Epithelial cell of prostate (primary cell): ENCODE results near the gene KCNK3.
"Not testable (repeated sequence)": the region's sequence is repeated elsewhere in the genome, so short reads cannot be mapped to it uniquely, and the experiment has no call there.

Source experiments
- DNase-seq: peaks from one replicate; pipeline ENCODE4 v3.0.0-alpha.2; 2011; ENCODE audit warnings: low read depth, low spot score
- H3K27ac ChIP-seq: fragments of 450-650 bp; 2 replicates; pipeline ENCODE4 v1.5.1; 2017; ENCODE audit warnings: mild to moderate bottlenecking

Gene KCNK3

DNA sequence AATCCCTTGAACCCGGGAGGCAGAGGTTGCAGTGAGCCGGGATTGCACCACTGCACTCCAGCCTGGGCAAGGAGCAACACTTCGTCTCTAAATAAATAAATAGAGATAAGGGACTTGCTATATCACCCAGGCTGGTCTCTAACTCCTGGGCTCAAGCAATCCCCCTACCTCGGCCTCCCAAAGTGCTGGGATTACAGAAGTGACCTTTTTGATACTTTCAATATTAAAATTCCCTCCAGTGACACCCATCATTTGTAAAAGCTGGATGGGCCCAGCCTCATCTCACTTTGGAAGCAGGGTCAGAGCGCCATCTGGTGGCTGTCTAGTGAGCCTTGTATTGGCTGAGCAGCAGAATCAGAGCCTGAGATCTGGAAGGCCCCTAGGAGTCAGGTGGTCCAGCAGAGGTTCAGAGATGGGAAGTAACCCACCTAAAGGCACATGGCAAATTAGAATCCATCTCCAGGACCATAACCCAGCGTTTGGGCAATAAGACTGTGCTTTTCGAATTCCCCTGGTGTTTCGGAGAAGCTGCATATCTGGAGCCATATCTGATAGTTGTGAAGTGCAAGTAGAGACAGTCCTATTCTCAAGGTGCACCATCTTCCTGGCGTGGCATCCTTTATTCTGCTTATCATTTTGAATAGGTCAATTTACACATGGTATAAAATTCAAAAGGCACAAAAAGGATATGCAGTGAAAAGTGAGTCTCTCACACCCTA is 53.2 kb downstream of the KCNK3 start:
- no peak overlapping the region for H3K27ac ChIP-seq

DNA sequence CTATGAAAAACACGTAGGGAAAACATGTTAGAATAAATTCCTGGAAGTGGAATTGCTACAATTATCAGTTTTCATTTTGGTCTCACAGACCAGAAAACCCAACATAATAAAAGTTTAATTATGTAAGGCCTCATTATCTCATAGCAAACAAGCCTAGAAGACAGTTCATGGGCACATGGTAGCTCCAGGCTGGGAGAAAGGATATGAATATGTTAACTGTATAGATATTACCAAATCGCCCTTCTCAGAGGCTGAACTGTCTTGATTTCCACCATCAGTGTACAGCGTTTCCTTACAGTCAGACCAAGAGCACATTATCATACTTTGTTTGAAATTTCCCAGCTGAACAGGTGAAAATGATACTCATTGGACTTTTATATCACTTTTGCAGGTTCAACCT is 54.4 kb downstream of the KCNK3 start:
- no peak overlapping the region for H3K27ac ChIP-seq
- no peak for DNase-seq

More for the DNA sequence above, 53.2 kb downstream of the KCNK3 start:
- no peak for DNase-seq

DNA sequence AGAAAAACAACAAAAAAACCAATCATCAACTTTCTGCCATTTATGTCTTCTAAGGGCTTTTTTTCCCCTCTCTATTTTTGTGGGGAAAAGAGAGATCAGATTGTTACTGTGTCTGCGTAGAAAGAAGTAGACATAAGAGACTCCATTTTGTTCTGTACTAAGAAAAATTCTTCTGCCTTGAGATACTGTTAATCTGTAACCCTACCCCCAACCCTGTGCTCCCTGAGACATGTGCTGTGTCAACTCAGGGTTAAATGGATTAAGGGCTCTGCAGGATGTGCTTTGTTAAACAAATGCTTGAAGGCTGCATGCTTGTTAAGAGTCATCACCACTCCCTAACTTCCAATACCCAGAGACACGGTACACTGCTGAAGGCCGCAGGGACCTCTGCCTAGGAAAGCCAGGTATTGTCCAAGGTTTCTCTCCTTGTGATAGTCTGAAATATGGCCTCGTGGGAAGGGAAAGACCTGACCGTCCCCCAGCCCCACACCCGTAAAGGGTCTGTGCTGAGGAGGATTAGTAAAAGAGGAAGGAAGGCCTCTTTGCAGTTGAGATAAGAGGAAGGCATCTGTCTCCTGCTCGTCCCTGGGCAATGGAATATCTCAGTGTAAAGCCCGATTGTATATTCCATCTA is 57.4 kb downstream of the KCNK3 start:
- DNase-seq = not testable (repeated sequence)
- H3K27ac ChIP-seq = peak overlapping the region; percentile 59

DNA sequence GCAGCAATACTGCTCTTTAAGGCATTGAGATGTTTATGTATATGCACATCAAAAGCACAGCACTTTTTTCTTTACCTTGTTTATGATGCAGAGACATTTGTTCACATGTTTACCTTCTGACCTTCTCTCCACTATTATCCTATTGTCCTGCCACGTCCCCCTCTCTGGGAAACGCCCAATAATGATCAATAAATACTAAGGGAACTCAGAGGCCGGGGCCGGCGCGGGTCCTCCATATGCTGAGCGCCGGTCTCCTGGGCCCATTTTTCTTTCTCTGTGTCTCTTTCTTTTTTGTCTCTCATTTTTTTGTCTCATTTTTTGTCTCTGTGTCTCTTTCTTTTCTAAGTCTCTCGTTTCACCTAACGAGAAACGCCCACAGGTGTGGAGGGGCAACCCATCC is 57.9 kb downstream of the KCNK3 start:
- peak overlapping the region; percentile 59 for H3K27ac ChIP-seq
- DNase-seq = not testable (repeated sequence)

DNA sequence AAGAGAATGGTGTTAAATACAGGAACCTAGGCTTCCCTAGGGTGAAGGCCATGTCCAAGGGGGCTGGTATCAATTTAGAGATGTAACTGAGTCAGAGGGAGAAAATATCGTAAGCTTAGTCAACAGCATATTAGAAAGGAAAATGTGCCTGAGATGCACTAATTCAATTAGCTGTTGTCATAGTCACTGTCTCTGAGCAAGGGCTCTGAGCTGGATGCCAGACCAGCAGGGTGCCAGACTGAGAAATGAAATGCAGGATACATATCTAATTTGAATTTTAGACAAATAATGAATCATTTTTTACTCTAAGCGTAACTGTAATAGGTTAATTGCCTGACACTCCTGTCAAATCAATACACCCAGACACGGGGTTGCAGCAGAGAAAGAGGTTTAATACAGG is 60.1 kb downstream of the KCNK3 start:
- H3K27ac ChIP-seq = no peak overlapping the region
- DNase-seq = no peak

DNA sequence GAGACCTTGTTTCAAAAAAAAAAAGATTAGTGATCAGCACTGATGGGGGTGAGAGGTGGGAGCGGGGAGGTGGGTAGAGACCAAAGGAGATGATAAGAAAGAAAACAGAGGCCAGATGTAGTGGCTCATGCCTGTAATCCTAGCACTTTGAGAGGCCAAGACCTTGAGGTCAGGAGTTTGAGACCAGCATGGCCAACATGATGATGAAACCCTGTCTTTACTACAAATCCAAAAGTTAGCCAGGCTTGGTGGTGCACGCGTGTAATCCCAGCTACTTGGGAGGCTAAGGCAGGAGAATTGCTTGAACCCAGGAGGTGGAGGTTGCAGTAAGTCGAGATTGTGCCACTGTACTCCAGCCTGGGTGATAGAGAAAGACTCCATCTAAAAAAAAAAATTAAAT is 62.0 kb downstream of the KCNK3 start:
- peak overlapping the region; percentile 20 for H3K27ac ChIP-seq
- DNase-seq = no peak

DNA sequence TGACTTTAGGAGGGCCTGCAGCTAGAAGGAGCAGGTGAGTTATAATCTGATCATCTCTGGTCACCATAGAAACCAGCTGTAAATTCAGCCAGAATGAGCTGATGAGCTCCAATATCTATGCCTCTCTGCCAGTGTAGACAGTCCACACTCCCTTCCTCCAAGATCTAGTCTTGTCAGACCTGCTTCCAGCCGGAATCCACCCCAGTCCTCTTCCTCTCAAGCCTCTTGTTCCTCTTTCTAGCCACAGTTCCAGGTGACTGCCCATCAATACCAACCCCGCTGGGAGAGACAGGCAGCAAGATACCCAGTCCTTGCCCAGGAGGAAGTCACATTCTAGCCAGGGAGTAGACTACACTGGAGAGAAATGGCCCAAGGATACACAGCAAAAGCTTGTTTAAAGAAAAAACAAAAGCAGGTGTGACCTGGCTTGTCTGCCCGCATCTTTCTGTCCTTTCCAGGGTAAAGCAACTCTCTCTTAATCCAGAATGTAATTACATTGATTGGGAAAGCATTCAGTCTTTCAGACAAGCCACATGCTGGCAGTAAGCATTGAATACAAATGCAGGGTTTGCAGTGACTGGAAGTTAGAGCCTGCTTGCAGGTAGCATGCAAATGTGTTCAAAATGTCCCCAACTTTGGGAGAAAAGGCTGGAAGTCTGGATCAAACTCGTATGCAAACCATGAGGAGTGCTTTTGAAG is 62.6 kb downstream of the KCNK3 start:
- DNase-seq = no peak
- peak overlapping the region; percentile 20 for H3K27ac ChIP-seq

DNA sequence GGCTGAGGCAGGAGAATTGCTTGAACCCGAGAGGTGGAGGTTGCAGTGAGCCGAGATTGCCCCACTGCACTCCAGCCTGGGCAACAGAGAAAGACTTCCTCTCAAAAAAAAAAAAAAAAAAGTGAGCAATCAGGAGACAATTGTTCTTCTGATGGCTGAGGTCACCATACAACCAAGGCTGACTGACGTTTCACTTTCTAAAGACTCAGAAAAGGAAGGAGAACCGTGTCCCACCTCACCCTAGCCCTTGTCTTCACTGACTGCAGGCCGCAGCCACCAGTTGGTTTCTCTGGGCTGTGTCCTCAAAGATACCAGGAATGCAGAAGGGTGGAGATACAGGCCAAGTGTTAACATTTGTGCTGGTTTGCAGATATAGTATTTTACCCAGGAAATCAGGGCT is 63.8 kb downstream of the KCNK3 start:
- peak overlapping the region; percentile 100 for H3K27ac ChIP-seq
- DNase-seq = no peak

DNA sequence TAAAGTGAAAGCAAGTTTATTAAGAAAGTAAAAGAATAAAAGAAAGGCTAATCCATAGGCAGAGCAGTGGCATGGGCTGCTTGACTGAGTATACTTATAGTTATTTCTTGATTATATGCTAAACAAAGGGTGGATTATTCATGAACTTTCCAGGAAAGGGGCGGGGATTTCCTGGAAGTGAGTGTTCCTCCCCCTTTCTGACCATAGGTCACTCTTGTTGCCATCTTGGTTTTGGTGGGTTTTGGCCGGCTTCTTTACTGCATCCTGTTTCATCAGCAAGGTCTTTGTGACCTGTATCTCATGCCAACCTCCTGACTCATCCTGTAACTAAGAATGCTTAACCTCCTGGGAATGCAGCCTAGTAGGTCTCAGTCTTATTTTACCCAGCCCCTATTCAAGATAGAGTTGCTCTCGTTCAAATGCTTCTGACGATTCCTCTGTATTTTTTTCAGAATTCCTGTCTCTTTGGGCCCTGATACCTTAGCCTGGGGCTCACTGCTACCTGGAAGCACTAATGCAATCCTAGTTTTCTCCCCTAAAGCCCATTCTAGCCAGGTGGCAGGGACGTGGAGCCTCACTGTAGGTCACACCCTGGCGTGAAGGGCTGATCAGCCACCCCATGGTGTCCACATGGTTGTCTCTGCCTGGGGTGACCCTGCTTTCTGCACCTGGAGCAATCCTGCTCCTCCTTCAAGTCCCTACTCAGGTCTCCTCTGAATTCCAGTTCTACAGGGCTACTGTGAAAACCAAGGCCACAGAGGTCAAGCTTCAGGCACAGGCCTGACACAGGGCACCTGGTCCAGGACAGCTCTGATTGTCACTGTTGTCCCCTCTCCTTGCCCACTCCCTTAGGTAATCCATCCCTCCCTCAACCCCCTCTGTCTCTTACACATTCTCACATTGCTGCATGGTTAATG is 65.6 kb downstream of the KCNK3 start:
- DNase-seq = peak; percentile 92
- H3K27ac ChIP-seq = peak overlapping the region; percentile 100

DNA sequence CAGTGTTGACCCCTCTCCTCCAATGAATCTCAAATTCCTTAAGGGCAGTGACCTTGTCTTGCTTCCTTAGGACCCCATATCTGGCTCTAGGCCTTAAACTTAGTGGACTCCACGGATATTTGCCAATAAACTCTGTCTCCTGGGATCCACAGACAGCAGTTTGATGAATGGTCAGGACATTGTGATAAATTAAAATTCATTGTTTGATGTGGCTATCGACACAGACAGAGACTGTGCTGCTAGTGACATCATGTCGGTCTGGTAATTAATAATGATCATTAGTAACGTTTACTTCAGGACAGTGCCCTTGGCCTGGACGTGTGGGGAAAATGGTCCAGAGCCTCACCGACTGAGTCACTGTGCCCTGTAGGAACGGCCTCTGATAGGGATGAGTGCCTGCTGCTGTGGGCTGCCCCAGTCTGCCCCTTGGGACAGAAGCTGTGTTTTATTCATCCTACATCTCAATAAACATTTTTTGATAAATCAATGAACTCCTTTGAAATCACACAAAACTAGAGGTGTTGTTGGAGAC is 66.3 kb downstream of the KCNK3 start:
- DNase-seq = no peak
- H3K27ac ChIP-seq = peak overlapping the region; percentile 100

DNA sequence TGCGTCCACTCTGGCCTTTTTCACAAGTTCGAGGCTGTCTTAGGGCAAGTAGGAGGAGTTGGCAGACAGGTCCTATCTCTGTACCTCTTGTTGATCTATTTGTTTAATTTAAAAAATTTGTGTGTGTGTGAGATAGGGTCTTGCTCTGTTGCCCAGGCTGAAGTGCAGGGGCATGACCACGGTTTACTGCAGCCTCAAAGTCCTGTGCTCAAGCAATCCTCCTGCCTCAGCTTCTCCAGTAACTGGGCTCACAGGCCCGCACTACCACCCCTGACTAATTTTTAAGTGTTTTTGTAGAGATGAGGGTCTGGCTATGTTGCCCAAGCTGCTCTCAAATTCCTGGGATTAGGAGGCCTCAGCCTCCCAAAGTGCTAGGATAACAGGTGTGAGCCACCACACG is 67.3 kb downstream of the KCNK3 start:
- DNase-seq = no peak
- H3K27ac ChIP-seq = no peak overlapping the region

DNA sequence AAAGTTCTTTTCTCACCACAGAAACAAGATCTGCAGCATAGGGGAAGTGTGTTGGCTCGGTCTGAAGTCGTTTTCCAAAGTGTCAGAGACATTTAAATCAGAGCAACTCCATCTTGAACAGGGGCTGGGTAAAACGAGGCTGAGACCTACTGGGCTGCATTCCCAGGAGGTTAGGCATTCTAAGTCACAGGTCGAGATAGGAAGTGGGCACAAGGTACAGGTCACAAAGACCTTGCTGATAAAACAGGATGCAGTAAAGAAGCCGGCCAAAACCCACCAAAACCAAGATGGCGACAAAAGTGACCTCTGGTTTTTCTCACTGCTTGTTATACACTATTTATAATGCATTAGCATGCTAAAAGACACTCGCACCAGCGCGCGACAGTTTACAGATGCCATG is 68.5 kb downstream of the KCNK3 start:
- not testable (repeated sequence) for H3K27ac ChIP-seq, DNase-seq

DNA sequence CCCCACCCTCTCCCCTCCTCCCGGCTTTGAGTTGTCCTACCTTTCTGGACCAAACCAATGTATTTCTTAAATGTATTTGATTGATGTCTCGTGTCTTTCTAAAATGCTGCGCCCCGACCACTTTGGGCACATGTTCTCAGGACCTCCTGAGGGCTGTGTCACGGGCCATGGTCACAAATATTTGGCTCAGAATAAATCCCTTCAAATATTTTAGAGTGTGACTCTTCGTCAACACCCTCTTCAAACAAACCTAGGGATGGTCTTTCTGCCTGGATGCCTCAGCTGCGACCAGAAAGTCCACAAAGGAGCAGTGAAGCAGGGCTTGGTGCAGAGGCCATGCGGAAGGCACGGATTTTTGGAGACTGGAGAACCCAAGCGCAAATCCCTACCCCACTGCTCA is 70.5 kb downstream of the KCNK3 start:
- no peak overlapping the region for H3K27ac ChIP-seq
- DNase-seq = no peak

DNA sequence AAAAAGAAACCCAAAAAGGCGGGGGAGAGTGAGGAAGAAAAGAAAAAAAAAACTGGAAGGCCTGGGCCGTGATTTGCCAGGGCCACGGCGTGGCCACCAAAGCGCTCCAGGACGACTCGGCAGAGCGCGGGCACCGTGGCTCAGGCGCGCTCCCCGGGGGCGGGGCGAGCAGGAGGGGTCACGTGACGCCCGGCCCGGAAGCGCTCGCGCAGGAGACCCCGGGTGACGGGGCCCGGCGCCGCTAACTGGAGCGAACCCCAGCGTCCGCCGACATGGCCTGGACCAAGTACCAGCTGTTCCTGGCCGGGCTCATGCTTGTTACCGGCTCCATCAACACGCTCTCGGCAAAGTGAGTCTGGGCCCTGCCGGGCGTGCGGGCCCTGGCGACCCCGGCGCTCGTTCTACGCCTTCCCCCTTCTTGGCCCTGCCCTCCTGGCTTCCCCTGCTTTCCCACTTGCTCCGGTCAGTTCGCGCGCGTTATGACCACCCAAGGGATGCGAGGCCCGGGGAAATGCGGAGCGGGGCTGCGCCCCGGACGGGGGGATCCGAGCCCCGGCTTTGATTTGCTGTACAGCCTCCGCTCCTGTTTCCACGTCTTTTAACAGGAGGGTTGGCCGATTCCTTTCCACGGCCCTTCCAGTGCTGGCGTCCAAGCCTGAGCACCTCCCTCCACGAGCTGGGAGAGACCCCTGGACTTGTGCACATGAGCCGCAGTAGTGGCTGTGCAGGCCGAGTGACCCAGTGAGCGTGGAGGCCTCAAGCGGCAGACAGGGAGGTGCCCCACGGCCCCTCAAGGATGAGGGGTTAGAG is 71.8 kb downstream of the KCNK3 start, which contains the start of gene SLC35F6:
SLC35F6 (plus strand) TSS at position 207 of the 810 bp plus-strand sequence; CDS start at position 273, 66 bp downstream.
- peak within 1 kb of the TSS; percentile 79 for H3K27ac ChIP-seq
- DNase-seq = no peak

DNA sequence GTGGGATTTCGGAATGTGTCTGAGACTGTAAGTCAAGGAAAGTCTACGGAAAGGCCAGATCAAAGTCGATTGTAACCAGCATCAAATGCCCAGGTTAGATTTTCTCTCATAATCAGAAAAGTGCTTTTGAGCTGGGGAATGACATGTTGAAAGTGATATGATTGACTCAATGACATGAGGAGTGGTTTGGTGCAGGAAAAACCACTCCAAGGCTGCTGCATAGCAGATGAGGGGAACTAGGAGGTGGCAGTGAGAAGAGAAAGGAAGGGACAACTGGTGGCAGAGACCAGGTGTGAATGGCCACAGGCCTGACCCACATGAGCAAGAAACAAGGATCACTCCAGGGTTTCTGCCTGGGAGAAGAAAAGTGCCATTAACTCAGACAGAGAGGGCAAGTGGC is 72.4 kb downstream of the KCNK3 start:
- H3K27ac ChIP-seq = peak overlapping the region; percentile 79
- DNase-seq = no peak

DNA sequence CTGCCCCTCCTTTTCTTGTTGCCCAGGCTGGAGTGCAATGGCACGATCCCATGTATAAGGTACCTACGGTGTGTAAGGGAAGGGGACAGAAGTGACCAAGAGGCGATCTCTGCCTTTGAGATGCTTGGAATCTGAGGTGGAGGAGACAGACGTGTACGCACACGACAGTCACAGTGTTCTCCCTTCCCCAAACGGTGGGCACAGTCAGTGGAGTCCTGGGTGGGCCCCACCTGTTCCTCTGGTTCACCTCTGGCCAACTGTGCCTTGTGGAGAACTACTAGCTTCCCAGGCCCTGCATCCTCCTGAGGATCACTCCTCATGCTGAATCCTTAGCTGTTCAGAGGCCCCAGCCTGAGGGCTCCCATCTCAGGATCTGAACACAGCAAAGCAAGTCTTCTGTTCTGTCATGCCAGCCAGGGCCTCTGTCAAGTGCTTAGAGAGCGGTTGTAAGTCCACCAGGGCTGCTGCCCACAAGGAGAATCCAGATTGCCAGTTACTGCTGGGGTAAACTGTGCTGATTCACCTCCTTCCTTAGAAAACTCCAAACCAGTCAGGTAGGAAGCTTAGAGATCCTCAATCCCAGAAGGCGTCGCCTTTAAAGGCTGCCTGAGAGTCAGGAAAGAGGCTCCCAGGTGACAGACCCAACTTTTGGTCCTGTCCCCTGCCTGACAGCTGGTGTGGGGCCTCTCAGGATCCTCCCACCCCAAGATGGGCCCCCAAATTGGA is 73.1 kb downstream of the KCNK3 start:
- H3K27ac ChIP-seq = peak overlapping the region; percentile 79
- no peak for DNase-seq

DNA sequence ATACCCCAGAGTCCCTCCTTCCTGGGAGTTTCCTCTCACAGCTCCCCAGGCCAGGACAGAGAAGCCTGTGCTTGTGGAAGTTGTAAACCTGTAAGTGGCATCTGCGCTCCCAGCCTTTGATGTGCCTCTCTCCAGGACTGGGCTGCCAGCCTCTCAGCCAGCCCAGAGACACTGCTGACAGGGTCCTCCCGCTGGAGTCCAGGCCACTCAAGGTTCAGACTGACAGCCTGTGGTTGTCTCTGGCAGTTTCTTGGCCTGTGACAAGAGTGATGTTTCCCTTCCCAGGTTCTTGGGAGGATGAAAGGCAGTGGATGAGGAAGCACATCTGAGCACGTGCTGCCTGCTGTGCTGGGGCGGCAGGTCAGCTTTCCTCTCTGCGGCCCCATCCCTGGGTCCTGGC is 74.6 kb downstream of the KCNK3 start:
- peak overlapping the region; percentile 79 for H3K27ac ChIP-seq
- no peak for DNase-seq

DNA sequence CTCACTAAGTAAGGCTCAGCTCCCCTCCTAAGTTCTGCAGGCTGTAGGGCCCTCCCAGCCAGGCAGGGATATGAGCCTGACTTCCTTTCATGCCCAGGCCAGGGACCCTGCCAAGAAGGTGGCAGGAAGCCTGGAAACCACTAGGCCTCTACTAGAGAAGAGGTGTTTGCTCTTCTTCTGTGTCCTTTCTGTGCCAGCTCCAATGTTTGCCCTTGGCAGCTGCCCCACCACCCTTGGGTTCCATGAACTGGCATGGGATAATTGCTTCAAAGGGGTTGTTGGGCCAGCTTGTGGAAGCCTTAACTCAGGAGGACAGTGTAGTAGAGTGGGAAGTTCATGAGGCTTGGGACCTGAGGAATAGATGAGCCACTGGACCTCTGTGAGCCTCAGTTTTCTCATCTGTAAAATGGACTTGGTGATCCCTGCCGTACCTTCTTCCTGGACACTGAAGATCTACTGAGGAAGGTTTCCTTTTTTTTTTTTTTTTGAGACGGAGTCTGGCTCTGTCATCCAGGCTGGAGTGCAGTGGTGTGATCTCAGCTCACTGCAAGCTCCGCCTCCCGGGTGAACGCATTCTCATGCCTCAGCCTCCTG is 75.5 kb downstream of the KCNK3 start:
- DNase-seq = no peak
- peak overlapping the region; percentile 84 for H3K27ac ChIP-seq
